Lung (tissue), 12 donors: ENCODE measurements around the gene IRX2. TPM values are rescaled to one million over a fixed set of nuclear protein-coding genes. Genes with fewer than 3 reads are reported as not detected.

Experiments
- ATAC-seq: fragments of 200-7000 bp; cut with Tn5 transposase; one replicate; pipeline ENCODE4 v1.9.1; 2020; ENCODE audit warnings: moderate number of reproducible peaks; ENCODE audit not compliant: insufficient read depth, low FRiP score
- DNase-seq, 3 donors: peaks; one replicate each; pipeline ENCODE4 v3.0.0-alpha.2; 2013 to 2017
- H3K27ac ChIP-seq, 2 donors: one replicate each; pipeline ENCODE4 v1.5.1; 2013; ENCODE audit warnings: mild to moderate bottlenecking in 2 of 2, moderate library complexity in 2 of 2, control low read depth in 1 of 2, inconsistent platforms in 1 of 2, low read depth in 1 of 2, low read length in 1 of 2
- H3K27me3 ChIP-seq, 3 donors: one replicate each; pipeline ENCODE4 v1.5.1; 2013; ENCODE audit warnings: low read length in 2 of 3; ENCODE audit not compliant: control insufficient read depth in 3 of 3, insufficient read depth in 3 of 3
- H3K36me3 ChIP-seq, 4 donors: one replicate each; pipeline ENCODE4 v1.5.1; 2013; ENCODE audit warnings: low read length in 4 of 4, mild to moderate bottlenecking in 1 of 4, moderate library complexity in 1 of 4; ENCODE audit not compliant: control insufficient read depth in 4 of 4, insufficient read depth in 4 of 4
- H3K4me1 ChIP-seq, 5 donors: one replicate each; pipeline ENCODE4 v1.5.1; 2013; ENCODE audit warnings: low read length in 5 of 5, mild to moderate bottlenecking in 2 of 5, moderate library complexity in 1 of 5; ENCODE audit not compliant: control insufficient read depth in 5 of 5, insufficient read depth in 5 of 5
- H3K4me3 ChIP-seq: one replicate; pipeline ENCODE4 v1.5.1; 2013; ENCODE audit warnings: mild to moderate bottlenecking, control low read depth, moderate library complexity
- H3K9ac ChIP-seq, 2 donors: one replicate each; pipeline ENCODE4 v1.5.1; 2013; ENCODE audit warnings: low read length in 2 of 2, control low read depth in 1 of 2; ENCODE audit not compliant: insufficient read depth in 1 of 2
- H3K9me3 ChIP-seq, 4 donors: one replicate each; pipeline ENCODE4 v1.5.1; 2013; ENCODE audit warnings: low read length in 3 of 4, mild to moderate bottlenecking in 1 of 4, moderate library complexity in 1 of 4; ENCODE audit not compliant: control insufficient read depth in 4 of 4, insufficient read depth in 3 of 4
- WGBS, 2 donors: extraction: QIAGEN DNeasy Blood & Tissue Kit; methylation state at CpG; one replicate each; pipeline ENCODE4 v1.1.7; 2013; 5-methylcytosine and 5-hydroxymethylcytosine counted together
- polyA plus RNA-seq, 2 donors: library from polyadenylated mRNA; stranded (reverse); fragments of 200-250 nt; gene quantifications; one replicate each; pipeline ENCODE4 v1.2.1, GENCODE V29; 2013
- total RNA-seq, 2 donors: library from RNA; depleted of rRNA in 1 of 2; stranded (reverse); fragments of >200 nt in 1 of 2; gene quantifications; one replicate each; pipeline ENCODE4 v1.2.1, GENCODE V29; 2014 to 2021
- TF ChIP-seq, protein P1 (sequence below): IDR thresholded peaks from 2 replicates; pipeline ENCODE4 v1.5.1; 2012; ENCODE audit warnings: mild to moderate bottlenecking; ENCODE audit errors: control extremely low read depth, extremely low read depth
- donor health status: control.
- donor health status: control.
- donor health status: Bipolar disorder and iron deficiency.
- donor health status: healthy.
- donor health status: DM: yes; HTN: yes; CAD: no.

Gene IRX2
- total and polyA plus RNA-seq, 4 donors = 11.5 to 64.5 (median 45.4) TPM

DNA sequence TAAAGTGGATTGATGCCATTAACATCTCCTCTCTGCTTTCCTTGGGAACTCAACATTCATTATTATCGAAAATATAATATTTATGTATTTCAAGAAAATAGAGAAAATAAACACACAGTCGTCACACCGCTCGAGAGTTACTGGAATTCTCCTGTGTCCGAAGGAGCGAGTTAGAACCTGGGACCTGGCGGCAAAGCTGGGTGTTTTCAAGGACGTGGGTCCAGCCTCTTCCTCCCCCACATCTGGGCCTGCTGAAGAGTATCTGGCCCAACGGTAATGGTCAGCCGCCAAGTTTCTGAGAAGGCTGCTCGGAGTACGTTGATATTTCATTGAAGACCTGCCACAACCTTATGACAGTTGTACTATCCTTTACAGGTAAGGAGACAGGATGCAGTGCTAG lies 47.9 kb downstream of the IRX2 start:
- H3K4me1 ChIP-seq = no peaks in the 10 kb centered on the region
- peaks cover 3 to 11% (median 7%) of the 10 kb centered on the region in 3 donors for H3K27me3 ChIP-seq
- no peaks in the 10 kb centered on the region for H3K36me3 ChIP-seq
- no peak overlapping the region for H3K27ac ChIP-seq
- 82 to 86% methylated on average over 12 of the region's 12 CpGs for WGBS, 2 donors
- TF ChIP-seq, protein P1, sequence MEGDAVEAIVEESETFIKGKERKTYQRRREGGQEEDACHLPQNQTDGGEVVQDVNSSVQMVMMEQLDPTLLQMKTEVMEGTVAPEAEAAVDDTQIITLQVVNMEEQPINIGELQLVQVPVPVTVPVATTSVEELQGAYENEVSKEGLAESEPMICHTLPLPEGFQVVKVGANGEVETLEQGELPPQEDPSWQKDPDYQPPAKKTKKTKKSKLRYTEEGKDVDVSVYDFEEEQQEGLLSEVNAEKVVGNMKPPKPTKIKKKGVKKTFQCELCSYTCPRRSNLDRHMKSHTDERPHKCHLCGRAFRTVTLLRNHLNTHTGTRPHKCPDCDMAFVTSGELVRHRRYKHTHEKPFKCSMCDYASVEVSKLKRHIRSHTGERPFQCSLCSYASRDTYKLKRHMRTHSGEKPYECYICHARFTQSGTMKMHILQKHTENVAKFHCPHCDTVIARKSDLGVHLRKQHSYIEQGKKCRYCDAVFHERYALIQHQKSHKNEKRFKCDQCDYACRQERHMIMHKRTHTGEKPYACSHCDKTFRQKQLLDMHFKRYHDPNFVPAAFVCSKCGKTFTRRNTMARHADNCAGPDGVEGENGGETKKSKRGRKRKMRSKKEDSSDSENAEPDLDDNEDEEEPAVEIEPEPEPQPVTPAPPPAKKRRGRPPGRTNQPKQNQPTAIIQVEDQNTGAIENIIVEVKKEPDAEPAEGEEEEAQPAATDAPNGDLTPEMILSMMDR = no peak
- H3K9me3 ChIP-seq = no peaks in the 10 kb centered on the region
- DNase-seq (no peak), ATAC-seq (no peak)
- H3K9ac ChIP-seq = no peak overlapping the region
- H3K4me3 ChIP-seq = no peak overlapping the region

DNA sequence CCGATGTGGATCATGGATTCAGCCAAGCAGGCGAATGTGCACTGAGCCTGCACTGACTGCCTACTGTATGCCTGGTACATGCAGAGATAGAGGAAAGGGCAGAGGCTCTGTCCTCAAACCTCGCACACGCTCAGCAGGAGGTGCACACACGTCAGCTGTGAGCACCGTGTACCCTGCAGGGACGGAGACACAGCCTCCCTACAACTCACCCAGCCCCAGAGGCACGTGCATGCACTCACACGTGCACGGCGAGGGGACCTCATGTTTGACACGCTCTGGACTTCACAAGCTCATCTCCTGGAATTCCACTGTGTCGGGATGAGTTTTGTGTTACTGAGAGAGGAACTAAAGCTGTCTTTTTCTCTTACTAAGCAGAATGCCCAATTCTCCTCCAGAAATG lies 48.4 kb downstream of the IRX2 start:
- no peak for DNase-seq
- H3K27me3 ChIP-seq = peaks cover 3 to 10% (median 7%) of the 10 kb centered on the region in 3 donors
- no peaks in the 10 kb centered on the region for H3K9me3 ChIP-seq
- no peaks in the 10 kb centered on the region for H3K4me1 ChIP-seq
- WGBS, 2 donors = 79 to 80% methylated on average over 13 of the region's 13 CpGs
- no peak overlapping the region for H3K27ac ChIP-seq
- TF ChIP-seq, protein P1 = no peak
- no peak for ATAC-seq
- no peak overlapping the region for H3K9ac ChIP-seq
- H3K36me3 ChIP-seq = no peaks in the 10 kb centered on the region
- no peak overlapping the region for H3K4me3 ChIP-seq

DNA sequence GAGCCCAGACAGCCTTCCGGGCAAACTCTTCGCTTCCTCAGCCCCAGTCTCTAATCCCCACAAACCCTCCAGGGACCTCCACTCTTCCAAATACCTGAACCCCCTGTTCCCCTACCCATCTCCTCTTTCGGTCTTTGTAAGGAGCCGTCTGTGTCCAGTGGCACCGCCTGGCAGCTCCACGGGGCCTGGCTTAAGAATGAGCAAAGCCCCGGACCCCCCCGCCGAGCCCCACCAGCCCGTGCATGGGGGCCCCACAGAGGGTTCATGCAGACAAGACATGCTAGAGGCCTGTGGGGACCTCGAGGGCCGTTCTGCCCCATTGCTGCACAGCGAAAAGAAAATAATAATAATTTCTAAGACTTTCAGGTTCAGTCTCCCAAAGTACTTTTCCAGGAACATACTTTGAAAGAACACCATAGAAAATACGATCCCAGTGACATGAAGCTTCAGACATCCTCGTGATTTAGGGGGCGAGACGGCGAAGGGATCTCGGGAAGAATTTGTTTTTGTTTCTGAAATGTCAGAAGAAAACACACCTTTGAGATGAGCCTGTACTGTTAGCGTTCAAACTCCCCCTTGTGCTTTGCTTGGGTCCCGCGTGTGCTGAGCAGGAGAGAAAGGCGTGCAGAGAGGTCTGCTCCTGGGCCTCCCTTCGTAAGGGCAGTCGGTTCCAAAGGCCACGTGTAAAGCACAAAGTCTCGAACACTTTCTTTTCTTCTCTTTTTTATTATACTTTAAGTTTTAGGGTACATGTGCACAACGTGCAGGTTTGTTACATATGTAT lies 49.2 kb downstream of the IRX2 start:
- H3K4me1 ChIP-seq = no peaks in the 10 kb centered on the region
- ATAC-seq (no peak), DNase-seq (no peak)
- no peaks in the 10 kb centered on the region for H3K9me3 ChIP-seq
- no peak overlapping the region for H3K9ac ChIP-seq
- WGBS, 2 donors = 83 to 89% methylated on average over 27 to 28 of the region's 28 CpGs
- H3K4me3 ChIP-seq = no peak overlapping the region
- H3K36me3 ChIP-seq = no peaks in the 10 kb centered on the region
- no peak overlapping the region for H3K27ac ChIP-seq
- peaks cover 3 to 10% (median 7%) of the 10 kb centered on the region in 3 donors for H3K27me3 ChIP-seq
- TF ChIP-seq, protein P1 = no peak
